Measurements from ENCODE around the gene DNAJC7.

- TF ChIP-seq CTCF (conservative IDR thresholded peaks at IDR 0.05; ENCODE audit: low read depth, low read length) (no peak), EZH2 (IDR thresholded peaks at IDR 0.05; ENCODE audit: borderline replicate concordance, low read depth, low read length, poor library complexity, severe bottlenecking) (no peak)
Measured at GRCh38 chr17:41984454-41984853, 32.8 kb downstream of the DNAJC7 start.

Data from A673 (cell line).